ENCODE measurements around the gene PDZD2.

PDZD2 gene

GRCh38 chr5:31630931-31631330 is 8.0 kb upstream of the PDZD2 start:
- in situ Hi-C loops (cut with MboI; ENCODE audit: low pct_unique_long_range_greater_than_20kb, low sequenced_read_pairs, unreplicated experiment) = no loop called here
- DNase-seq (ENCODE audit: low spot score) = no peak
- no peak for TF ChIP-seq CTCF (IDR thresholded peaks at IDR 0.05; ENCODE audit: extremely low read depth, insufficient read depth, missing control alignments)

DNA sequence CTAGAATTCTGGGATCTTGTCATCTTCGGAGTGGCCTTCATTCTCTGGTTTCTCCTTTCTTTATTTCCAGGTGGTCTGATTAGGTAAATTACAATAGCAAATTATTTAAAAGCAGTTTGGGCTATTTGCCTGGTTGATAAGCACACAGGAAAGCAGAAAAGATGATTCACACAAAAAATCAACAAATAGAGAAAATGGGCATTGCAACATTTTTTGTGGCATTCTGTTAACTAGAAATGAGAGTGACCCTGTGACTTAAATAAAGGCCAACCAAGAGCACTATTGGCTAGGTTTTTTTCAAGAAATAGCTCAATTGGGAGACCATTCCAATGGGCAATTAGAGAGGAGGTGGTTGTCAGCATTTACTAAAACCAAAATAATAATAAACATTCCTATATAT is 6.5 kb upstream of the PDZD2 start:
- no peak for TF ChIP-seq CTCF (IDR thresholded peaks at IDR 0.05; ENCODE audit: extremely low read depth, insufficient read depth, missing control alignments)
- in situ Hi-C loops (cut with MboI; ENCODE audit: low pct_unique_long_range_greater_than_20kb, low sequenced_read_pairs, unreplicated experiment) = no loop called here
- no peak for DNase-seq (ENCODE audit: low spot score)

GRCh38 chr5:31635446-31635845 is 3.5 kb upstream of the PDZD2 start:
- DNase-seq (ENCODE audit: low spot score) = no peak
- no peak for TF ChIP-seq CTCF (IDR thresholded peaks at IDR 0.05; ENCODE audit: extremely low read depth, insufficient read depth, missing control alignments)
- in situ Hi-C loops (cut with MboI; ENCODE audit: low pct_unique_long_range_greater_than_20kb, low sequenced_read_pairs, unreplicated experiment) = no loop called here

GRCh38 chr5:31637851-31638250 is 1.1 kb upstream of the PDZD2 start:
- TF ChIP-seq CTCF (IDR thresholded peaks at IDR 0.05; ENCODE audit: extremely low read depth, insufficient read depth, missing control alignments) = no peak
- in situ Hi-C loops (cut with MboI; ENCODE audit: low pct_unique_long_range_greater_than_20kb, low sequenced_read_pairs, unreplicated experiment) = no loop called here
- DNase-seq (ENCODE audit: low spot score) = no peak

GRCh38 chr5:31638345-31638744 is 586 bp upstream of the PDZD2 start:
- no peak for DNase-seq (ENCODE audit: low spot score)
- no peak for TF ChIP-seq CTCF (IDR thresholded peaks at IDR 0.05; ENCODE audit: extremely low read depth, insufficient read depth, missing control alignments)
- in situ Hi-C loops (cut with MboI; ENCODE audit: low pct_unique_long_range_greater_than_20kb, low sequenced_read_pairs, unreplicated experiment) = no loop called here

GRCh38 chr5:31639481-31640411 is 815 bp downstream of the PDZD2 start:
- in situ Hi-C loops (cut with MboI; ENCODE audit: low pct_unique_long_range_greater_than_20kb, low sequenced_read_pairs, unreplicated experiment) = no loop called here
- TF ChIP-seq CTCF (IDR thresholded peaks at IDR 0.05; ENCODE audit: extremely low read depth, insufficient read depth, missing control alignments) = no peak
- DNase-seq (ENCODE audit: low spot score) = no peak

Measured in GM13977 (cell line).